ENCODE measurements around the gene LRRC47.
A peak's percentile ranks its signal among the peaks of the same experiment; 100 is the strongest.
"Not testable (repeated sequence)": the region's sequence is repeated elsewhere in the genome, so short reads cannot be mapped to it uniquely, and the experiment has no call there.

The LRRC47 gene

GRCh38 chr1:3814771-3815561 lies 18.7 kb upstream of the LRRC47 start:
- DNase-seq: no peak

DNA sequence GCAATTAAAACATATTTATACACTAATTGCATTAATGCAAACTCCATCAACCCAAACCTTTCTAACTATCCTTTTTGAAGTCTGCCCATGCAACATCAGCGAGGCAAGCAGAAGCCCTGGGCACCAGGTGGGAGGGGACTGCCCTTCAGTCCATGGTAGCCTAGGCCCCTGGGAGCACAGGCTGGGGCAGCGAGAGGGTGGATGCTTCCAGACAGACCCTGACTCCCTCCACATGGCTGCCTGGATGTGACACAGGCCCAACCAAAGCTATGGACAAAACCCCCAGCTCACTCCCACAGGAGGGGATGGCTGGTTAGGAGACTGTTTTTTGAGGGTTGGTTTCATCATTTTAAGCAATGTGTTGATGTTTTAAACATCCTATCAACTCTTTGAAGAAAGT lies 17.8 kb upstream of the LRRC47 start:
- no peak for DNase-seq

DNA sequence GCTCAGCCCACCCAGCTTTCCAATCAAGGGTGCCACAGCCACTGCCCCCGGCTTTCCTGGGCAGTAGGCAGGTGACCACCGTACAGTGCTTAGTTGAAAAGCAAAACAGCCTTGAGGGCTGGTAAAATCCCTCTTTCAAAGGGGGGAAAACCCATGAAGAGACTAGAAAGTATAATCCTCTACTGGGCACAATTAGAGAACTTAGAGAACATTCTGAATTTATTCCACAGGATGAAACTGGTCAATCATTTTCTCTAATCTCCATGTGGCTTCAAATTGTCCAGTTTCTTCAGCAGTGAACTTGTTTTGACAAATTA lies 15.3 kb upstream of the LRRC47 start:
- no peak for DNase-seq

GRCh38 chr1:3810149-3810761 lies 14.0 kb upstream of the LRRC47 start:
- DNase-seq: not testable (repeated sequence)

- no peak for DNase-seq
Observed at GRCh38 chr1:3809680-3810079, 13.4 kb upstream of the LRRC47 start.

- no peak for DNase-seq
Observed at GRCh38 chr1:3807769-3808168, 11.5 kb upstream of the LRRC47 start.

DNA sequence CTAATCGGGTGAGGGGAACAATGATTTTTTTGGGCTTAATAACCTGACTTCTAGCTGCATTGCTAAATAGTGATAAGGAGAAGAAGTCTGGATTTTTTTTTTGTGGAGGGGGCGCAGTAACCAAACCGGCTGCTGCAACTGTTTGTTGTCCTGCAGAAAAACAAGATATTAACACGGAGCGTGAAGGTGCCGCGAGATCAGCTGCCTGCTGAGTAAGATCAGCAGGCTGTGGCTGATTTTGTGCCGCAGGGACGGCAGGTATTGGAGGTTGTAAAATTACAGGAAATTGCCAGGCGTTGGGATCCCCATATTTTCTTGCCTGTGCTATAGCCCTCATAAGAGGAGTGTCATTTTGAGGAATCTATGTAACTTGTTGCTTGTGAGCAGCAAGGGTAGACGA lies 8.7 kb upstream of the LRRC47 start:
- DNase-seq: no peak

DNA sequence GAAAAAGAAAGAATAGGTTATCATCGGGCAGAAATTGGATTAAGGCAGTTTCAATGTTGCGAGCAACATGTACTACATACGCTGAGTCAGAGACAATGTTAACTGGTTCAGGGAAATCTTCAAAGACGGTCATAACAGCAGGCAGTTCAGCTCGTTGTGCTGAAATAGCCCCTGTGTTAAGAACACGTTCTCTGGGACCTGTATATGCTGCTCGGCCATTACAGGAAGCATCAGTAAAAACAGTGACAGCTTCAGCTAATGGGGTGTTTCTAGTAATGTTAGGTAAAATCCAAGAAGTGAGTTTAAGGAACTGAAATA lies 8.3 kb upstream of the LRRC47 start:
- DNase-seq: not testable (repeated sequence)

DNA sequence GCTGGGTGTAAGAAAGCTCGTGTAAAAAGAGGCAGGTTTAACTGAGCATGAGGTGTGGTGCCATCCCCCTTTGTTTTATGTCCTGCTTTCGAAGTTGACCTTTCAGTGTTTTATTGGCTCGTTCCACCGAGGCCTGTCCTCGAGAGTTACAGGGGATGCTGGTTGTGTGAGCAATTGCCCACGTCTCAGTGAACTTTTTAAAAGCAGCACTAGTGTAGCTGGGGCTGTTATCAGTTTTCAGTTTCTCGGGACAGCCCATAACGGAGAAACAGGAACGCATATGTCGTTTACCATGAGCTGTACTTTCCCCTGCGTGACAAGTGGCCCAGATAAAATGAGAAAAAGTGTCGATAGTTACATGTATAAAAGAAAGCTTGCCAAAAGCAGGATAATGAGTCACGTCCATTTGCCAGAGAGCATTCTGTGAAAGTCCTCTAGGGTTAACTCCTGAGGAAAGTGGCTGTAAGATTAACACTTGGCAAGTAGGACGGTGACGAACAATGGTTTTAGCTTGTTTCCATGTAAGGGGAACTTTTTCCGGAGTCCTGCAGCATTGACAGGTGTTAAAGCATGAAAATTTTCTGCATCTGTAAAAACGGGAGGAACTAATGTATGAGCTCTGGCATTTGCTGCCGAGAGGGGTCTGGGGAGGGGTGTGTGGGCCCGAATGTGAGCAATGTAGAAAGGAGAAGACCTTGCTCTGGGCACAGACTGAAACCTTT lies 7.8 kb upstream of the LRRC47 start:
- no peak for DNase-seq

GRCh38 chr1:3800795-3801194 lies 4.5 kb upstream of the LRRC47 start:
- not testable (repeated sequence) for DNase-seq

- DNase-seq: no peak
Observed at GRCh38 chr1:3799976-3800685, 3.8 kb upstream of the LRRC47 start.

- DNase-seq: no peak
Observed at GRCh38 chr1:3795453-3796214, 664 bp downstream of the LRRC47 start.

GRCh38 chr1:3790952-3791351 lies 5.3 kb downstream of the LRRC47 start:
- no peak for DNase-seq

DNA sequence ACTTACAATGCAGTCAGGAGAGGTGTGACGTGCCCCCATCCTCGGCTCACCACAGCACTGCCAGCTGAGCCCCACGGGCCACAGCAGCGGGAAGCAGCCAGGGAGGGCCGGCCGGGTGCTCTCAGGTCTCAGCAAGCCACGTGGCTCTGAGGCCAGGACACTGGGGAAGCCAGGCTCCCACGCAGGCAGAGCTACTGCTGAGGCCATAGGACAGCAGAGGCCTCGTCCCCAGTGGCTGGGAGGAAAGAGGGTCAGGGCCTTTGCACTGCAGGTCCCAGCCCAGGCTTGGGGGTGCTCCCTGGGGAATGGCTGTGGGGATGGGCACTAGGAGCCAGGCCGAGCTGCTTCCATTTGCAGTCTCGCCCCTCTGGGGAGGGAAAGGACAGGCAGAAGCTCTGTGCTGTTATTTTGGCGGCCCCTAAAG lies 5.8 kb downstream of the LRRC47 start:
- no peak for DNase-seq

DNA sequence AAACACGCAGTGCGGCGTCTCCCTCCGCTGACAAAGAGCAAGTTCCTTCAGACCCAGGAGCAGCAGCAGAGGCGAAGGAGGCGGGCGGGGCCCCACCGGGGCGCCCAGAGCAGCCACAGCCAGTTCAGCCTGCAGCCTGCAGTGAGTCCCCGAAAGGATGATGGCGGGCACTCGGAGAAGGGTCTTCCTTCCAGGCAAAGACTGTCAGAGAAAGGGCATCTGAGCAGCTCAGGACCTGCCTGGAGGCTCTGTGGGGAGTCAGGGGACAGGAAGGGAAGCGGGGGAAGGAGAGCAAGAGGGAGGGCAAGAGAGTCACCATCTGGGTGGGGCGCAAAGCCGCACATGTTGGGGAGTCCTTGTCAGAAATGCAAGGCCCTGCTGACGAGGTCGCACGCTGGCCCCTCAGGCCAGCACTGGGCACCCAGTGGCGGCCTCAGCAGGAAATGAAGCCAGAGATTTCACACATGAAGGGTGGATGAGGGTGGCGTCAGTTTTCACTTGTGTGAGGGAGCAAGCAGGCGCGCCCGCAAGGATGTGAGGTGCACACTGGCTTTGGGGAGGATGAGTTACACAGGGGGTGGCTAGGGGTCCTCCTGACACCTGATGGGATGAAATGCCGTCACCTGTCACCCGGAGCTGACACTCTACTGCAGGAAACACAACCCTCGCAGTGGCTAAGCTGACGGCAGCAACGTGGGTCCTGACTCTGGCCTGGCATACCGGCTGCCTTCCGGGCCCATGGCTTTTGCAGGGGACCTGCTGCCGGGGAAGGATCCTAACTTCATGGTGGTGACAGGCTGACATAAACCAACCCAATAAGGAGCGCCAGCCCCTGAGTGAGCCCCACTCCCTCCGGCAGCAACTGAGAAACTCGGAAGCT lies 6.6 kb downstream of the LRRC47 start:
- no peak for DNase-seq

DNA sequence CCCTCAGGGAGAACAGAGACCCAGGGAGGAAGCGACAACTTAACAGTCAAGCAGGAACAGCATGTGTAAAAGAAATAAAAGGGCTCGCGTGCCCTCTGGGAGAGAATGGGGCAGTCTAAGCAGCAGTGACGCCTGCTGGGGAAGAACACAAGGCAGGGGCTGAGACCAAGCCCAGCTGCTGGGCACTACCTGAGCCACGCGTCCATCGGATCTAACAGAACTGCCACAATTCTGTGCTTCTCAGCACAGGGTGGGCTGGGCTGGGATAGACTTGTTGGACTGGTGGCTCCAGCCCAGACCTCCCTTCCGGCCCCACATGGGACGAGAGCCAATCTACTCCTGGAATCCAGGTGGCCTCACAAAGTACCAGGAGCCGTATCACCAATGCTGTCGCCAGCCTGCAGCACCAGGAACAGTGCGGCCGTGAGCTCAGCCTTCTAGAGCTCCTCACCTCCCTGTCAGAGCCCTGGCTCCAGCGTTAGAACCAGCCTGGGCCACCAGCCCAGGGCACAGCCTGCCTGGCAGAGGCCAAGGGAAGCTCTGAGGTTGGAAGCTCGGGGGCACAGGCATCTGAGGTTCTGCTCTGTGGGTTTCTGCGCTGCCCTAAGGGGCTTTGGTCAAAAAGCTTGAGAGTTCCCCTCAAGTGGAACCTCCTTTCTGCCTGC lies 7.4 kb downstream of the LRRC47 start:
- no peak for DNase-seq

GRCh38 chr1:3787745-3788605 lies 8.3 kb downstream of the LRRC47 start:
- no peak for DNase-seq

- DNase-seq: peak; percentile 32 to 38
Observed at GRCh38 chr1:3787349-3787715, 9.0 kb downstream of the LRRC47 start.

GRCh38 chr1:3786468-3787348 lies 9.6 kb downstream of the LRRC47 start:
- DNase-seq: no peak

Data from activated CD4-positive, alpha-beta T cell treated with anti-CD3 and anti-CD28 coated beads, Interleukin-2, amount 50 U/mL, for 4 hours (primary cell).